Fibroblast of villous mesenchyme (primary cell): Measurements from ENCODE around the gene MIA. TPM values are rescaled to one million over a fixed set of nuclear protein-coding genes. Genes with fewer than 3 reads are reported as not detected.

Experiments used
- DNase-seq: peaks from one replicate; pipeline ENCODE4 v3.0.0-alpha.2; 2010; ENCODE audit warnings: low read depth
- H3K4me3 ChIP-seq: 2 replicates; pipeline ENCODE4 v1.5.1; 2011; ENCODE audit warnings: low read depth, mild to moderate bottlenecking, low read length
- CTCF ChIP-seq: IDR thresholded peaks from 2 replicates; pipeline ENCODE4 v1.5.1; 2012; ENCODE audit warnings: low read depth, mild to moderate bottlenecking, low read length; ENCODE audit not compliant: insufficient read depth
- total RNA-seq: library from RNA; depleted of rRNA; stranded (reverse); fragments of >200 nt; gene quantifications from 2 replicates; pipeline ENCODE4 v1.2.3, GENCODE V29; 2012

The MIA gene
- total RNA-seq, 1 donor: not detected

DNA sequence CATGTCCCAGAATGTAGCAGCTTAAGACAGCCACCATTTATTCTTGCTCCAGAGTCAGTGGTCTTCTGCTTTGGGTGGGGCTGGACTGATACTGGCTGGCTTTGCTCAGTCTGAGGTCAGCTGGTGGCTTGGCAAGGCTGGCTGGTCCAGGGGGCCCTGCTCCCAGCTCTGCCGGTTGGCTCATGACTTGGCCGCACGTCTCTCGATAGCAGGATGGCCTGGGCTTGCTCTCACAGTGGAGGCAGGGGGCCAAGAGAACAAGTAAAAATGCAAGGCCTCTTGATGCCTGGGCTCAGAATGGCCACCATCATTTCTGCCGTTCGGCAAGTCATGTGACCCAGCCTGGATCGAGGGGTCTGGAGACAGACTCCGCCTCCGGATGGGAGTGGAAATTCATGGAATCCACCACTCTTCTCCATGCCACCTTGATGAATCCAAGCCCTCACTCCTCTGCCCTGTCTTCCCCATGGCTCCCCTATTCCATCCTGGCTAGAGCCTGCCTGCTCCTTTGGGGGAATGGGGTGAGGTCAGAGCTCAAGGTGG, 38.1 kb upstream of the MIA start:
- no peak overlapping the region for H3K4me3 ChIP-seq
- TF ChIP-seq CTCF: no peak
- DNase-seq: no peak

DNA sequence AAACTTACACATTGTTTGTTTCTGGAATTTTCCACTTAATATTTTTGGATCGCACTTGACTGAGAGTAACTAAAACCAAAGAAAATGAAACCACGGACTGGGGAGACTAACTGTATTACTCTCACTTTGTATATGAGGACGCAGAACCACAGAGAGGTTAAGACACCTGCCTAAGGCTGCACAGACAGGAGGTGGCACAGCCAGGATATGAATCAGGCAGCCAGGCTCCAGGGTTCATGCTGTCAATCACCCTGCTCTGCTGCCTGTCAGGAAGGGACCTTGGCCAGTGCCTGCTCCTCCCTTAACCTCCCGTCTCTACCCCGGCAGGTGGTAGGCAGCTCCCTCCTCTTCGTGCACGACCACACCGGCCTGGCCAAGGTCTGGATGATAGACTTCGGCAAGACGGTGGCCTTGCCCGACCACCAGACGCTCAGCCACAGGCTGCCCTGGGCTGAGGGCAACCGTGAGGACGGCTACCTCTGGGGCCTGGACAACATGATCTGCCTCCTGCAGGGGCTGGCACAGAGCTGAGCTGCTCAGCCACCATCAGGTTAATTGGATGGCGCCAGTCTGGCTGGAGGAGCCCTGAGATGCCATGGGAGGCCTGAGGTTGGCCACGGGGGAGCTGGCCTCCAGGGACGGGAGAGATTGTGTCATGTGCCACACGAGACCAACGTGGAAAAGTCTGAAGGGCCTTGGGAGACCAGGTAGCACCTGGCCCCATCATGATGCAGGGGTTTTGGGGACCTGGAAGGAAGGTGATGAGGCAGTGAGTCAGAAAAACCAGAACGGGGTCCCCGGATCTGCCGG, 36.1 kb upstream of the MIA start:
- TF ChIP-seq CTCF: no peak
- H3K4me3 ChIP-seq: no peak overlapping the region
- DNase-seq: no peak

GRCh38 chr19:40739871-40740703, 35.2 kb upstream of the MIA start:
- no peak for TF ChIP-seq CTCF
- no peak overlapping the region for H3K4me3 ChIP-seq
- no peak for DNase-seq

- H3K4me3 ChIP-seq: no peak overlapping the region
- no peak for TF ChIP-seq CTCF
- DNase-seq: peak; percentile 65
These were observed 34.6 kb upstream of the MIA start for GRCh38 chr19:40740747-40741146.

GRCh38 chr19:40741527-40742390, 33.6 kb upstream of the MIA start:
- no peak for DNase-seq
- no peak for TF ChIP-seq CTCF
- no peak overlapping the region for H3K4me3 ChIP-seq

DNA sequence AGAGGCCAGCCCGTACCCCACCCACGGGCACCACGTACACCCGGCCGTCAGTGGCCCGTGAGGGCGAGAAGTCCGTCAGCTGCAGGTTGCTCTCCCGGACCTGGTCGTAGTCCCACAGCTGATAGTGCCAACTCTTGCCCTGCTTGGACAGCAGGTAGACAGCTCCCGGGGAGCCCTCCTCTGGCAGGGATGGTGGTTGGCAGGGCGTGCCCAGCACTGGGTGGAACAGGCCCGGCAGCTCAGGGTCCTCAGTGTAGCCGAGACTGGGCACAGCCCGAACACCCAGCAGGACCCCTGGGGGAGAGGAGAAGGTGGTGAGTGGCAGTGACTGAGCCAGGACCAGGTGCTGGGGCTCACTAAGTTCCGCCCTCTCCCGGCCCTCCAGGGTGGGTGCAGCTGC, 32.8 kb upstream of the MIA start:
- no peak for DNase-seq
- TF ChIP-seq CTCF: no peak
- H3K4me3 ChIP-seq: no peak overlapping the region
